A673 (cell line): Measurements from ENCODE around the gene KRAS.

Experiments
- CTCF ChIP-seq: fragments of 300-800, 200-600 bp; sonication (generic); conservative IDR thresholded peaks from 2 replicates; pipeline ENCODE4 v1.5.1; 2017; ENCODE audit warnings: low read depth, mild to moderate bottlenecking, antibody characterized with exemption, low read length, moderate library complexity, mixed read lengths
- EZH2 ChIP-seq: fragments of 200-600 bp; sonication (generic); IDR thresholded peaks from 2 replicates; pipeline ENCODE4 v1.6.1; 2017; ENCODE audit warnings: borderline replicate concordance, low read depth, mild to moderate bottlenecking, mixed read lengths, antibody characterized with exemption, low read length; ENCODE audit not compliant: poor library complexity, severe bottlenecking

GRCh38 chr12:25243680-25243990 is 7.1 kb downstream of the KRAS start:
- TF ChIP-seq CTCF: no peak
- TF ChIP-seq EZH2: no peak
